KMS-11 (cell line): Measurements from ENCODE around the gene YIPF7.

Experiments used
- H2AFZ ChIP-seq: fragments of 200-600 bp; sonication (generic); 2 replicates; pipeline ENCODE4 v1.6.1; 2016; ENCODE audit warnings: antibody characterized with exemption, mixed run types, low read depth
- H3K27ac ChIP-seq: fragments of 200-600 bp; sonication (generic); 2 replicates; pipeline ENCODE4 v1.6.1; 2016; ENCODE audit warnings: mild to moderate bottlenecking, mixed run types
- H3K27me3 ChIP-seq: fragments of 200-600 bp; sonication (generic); 2 replicates; pipeline ENCODE4 v1.6.1; 2017; ENCODE audit warnings: mild to moderate bottlenecking, low read depth, mixed run types, moderate library complexity; ENCODE audit not compliant: insufficient read depth
- H3K36me3 ChIP-seq: fragments of 200-600 bp; sonication (generic); 2 replicates; pipeline ENCODE4 v1.6.1; 2017; ENCODE audit warnings: mild to moderate bottlenecking, mixed run types; ENCODE audit not compliant: insufficient read depth
- H3K4me1 ChIP-seq: fragments of 200-600 bp; sonication (generic); 2 replicates; pipeline ENCODE4 v1.6.1; 2016; ENCODE audit warnings: mild to moderate bottlenecking, low read depth, mixed run types; ENCODE audit not compliant: poor library complexity, severe bottlenecking
- H3K4me2 ChIP-seq: fragments of 200-600 bp; sonication (generic); 2 replicates; pipeline ENCODE4 v1.7.0; 2016; ENCODE audit warnings: mild to moderate bottlenecking, mixed run types
- H3K4me3 ChIP-seq: fragments of 200-600 bp; sonication (generic); IDR thresholded peaks from 2 replicates; pipeline ENCODE4 v1.6.1; 2017; ENCODE audit warnings: low read depth, low read length, mixed read lengths; ENCODE audit not compliant: insufficient read depth
- H3K79me2 ChIP-seq: fragments of 200-600 bp; sonication (generic); 2 replicates; pipeline ENCODE4 v1.6.1; 2016; ENCODE audit warnings: low read depth, mixed run types; ENCODE audit not compliant: insufficient read depth
- H3K9ac ChIP-seq: fragments of 200-600 bp; sonication (generic); 2 replicates; pipeline ENCODE4 v1.6.1; 2016; ENCODE audit warnings: mild to moderate bottlenecking, mixed run types
- H4K20me1 ChIP-seq: fragments of 200-600 bp; sonication (generic); 2 replicates; pipeline ENCODE4 v1.6.1; 2016; ENCODE audit warnings: mild to moderate bottlenecking, mixed run types; ENCODE audit not compliant: insufficient read depth
- TF ChIP-seq, protein P1 (sequence below): fragments of 200-600 bp; sonication (generic); conservative IDR thresholded peaks from 2 replicates; pipeline ENCODE4 v1.6.1; 2017; ENCODE audit warnings: low read depth, mild to moderate bottlenecking, antibody characterized with exemption, low read length, moderate library complexity, mixed read lengths

YIPF7 gene

DNA sequence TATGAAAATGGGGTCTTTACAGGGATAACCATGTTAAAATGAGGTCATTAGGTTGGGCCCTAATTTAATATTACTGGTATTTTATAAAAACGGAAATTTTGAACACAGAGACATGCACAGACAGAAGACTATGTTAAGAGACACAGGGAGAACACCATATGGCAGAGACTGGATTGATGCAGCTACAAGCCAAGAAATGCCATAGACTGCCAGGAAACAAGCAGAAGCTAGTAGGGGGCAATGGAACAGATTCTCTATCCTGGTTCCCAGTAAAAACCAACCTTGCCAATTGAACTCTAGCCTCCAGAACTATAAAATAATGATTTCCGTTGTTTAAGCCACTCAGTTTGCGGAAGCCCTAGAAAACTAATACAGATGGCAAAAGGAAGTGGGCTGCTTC lies 20.2 kb upstream of the YIPF7 start:
- no peak overlapping the region for H3K4me3 ChIP-seq
- no peaks in the 10 kb centered on the region for H3K79me2 ChIP-seq
- TF ChIP-seq, protein P1, sequence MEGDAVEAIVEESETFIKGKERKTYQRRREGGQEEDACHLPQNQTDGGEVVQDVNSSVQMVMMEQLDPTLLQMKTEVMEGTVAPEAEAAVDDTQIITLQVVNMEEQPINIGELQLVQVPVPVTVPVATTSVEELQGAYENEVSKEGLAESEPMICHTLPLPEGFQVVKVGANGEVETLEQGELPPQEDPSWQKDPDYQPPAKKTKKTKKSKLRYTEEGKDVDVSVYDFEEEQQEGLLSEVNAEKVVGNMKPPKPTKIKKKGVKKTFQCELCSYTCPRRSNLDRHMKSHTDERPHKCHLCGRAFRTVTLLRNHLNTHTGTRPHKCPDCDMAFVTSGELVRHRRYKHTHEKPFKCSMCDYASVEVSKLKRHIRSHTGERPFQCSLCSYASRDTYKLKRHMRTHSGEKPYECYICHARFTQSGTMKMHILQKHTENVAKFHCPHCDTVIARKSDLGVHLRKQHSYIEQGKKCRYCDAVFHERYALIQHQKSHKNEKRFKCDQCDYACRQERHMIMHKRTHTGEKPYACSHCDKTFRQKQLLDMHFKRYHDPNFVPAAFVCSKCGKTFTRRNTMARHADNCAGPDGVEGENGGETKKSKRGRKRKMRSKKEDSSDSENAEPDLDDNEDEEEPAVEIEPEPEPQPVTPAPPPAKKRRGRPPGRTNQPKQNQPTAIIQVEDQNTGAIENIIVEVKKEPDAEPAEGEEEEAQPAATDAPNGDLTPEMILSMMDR, result no peak
- H3K27me3 ChIP-seq, result no peaks in the 10 kb centered on the region
- no peaks in the 10 kb centered on the region for H3K36me3 ChIP-seq
- no peaks in the 10 kb centered on the region for H3K4me1 ChIP-seq
- H4K20me1 ChIP-seq, result no peaks in the 10 kb centered on the region
- no peak overlapping the region for H3K27ac ChIP-seq
- no peak overlapping the region for H3K4me2 ChIP-seq
- H2AFZ ChIP-seq, result no peak overlapping the region
- H3K9ac ChIP-seq, result no peak overlapping the region

DNA sequence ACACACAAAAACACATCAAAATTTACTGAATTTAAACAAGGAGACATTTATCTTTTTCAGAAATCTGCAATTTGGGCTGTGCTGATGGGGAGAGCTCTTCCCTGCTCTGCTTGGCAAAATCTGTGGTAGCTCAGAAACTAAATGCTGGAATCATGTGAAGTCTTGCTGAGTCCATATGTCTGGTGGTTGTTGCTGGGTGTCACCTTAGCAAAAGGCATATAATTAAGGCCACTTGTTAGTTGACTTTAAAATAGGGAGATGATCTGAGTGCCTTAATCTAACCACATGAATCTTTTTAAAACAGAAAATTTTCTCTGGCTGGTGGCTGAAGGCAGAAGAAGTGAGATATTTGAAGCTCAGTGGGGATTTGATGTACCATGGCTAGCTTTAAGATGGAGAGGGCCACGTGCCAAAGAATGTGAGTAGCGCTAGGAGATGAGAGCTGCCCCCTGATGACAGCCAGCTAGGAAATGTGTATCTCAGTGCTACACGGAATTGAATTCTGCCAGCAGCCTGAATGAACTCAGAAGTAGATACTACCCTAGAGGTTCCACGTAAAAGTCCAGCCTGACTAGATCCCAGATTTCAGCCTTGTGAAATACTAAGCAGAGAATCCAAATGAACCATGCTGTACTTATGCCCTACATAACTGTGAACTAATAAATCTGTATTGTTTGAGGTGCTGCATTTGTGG lies 19.2 kb upstream of the YIPF7 start:
- H3K9ac ChIP-seq, result no peak overlapping the region
- H3K4me2 ChIP-seq, result no peak overlapping the region
- no peaks in the 10 kb centered on the region for H3K79me2 ChIP-seq
- no peaks in the 10 kb centered on the region for H3K4me1 ChIP-seq
- no peak overlapping the region for H3K4me3 ChIP-seq
- no peaks in the 10 kb centered on the region for H4K20me1 ChIP-seq
- TF ChIP-seq, protein P1, result no peak
- no peak overlapping the region for H2AFZ ChIP-seq
- H3K27ac ChIP-seq, result no peak overlapping the region
- no peaks in the 10 kb centered on the region for H3K36me3 ChIP-seq
- no peaks in the 10 kb centered on the region for H3K27me3 ChIP-seq

DNA sequence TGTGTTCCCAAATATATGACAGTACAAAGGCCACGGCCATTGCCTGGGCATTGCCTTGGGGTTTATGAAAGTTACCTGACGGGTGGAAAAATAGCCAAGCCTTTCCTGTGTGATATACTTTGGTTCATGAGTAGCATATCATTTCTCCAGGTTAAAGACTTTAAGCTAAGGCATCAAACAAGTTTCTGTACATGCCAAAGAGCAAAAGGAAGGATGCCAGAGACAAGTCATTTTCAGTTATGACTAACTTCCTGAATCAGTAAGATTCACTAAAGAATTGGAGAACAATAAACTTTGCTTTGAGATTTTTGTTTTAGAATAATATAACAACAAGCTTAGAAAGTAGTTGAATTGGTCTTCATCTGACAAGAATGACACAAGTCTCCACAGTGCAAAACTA lies 17.1 kb upstream of the YIPF7 start:
- Histone ChIP-seq H3K27me3 (no peaks in the 10 kb centered on the region), H3K4me1 (no peaks in the 10 kb centered on the region), H3K9ac (no peak overlapping the region), H3K27ac (no peak overlapping the region), H3K4me3 (no peak overlapping the region), H4K20me1 (no peaks in the 10 kb centered on the region), H3K36me3 (no peaks in the 10 kb centered on the region), H2AFZ (no peak overlapping the region), H3K4me2 (no peak overlapping the region), H3K79me2 (no peaks in the 10 kb centered on the region)
- TF ChIP-seq, protein P1, result no peak

DNA sequence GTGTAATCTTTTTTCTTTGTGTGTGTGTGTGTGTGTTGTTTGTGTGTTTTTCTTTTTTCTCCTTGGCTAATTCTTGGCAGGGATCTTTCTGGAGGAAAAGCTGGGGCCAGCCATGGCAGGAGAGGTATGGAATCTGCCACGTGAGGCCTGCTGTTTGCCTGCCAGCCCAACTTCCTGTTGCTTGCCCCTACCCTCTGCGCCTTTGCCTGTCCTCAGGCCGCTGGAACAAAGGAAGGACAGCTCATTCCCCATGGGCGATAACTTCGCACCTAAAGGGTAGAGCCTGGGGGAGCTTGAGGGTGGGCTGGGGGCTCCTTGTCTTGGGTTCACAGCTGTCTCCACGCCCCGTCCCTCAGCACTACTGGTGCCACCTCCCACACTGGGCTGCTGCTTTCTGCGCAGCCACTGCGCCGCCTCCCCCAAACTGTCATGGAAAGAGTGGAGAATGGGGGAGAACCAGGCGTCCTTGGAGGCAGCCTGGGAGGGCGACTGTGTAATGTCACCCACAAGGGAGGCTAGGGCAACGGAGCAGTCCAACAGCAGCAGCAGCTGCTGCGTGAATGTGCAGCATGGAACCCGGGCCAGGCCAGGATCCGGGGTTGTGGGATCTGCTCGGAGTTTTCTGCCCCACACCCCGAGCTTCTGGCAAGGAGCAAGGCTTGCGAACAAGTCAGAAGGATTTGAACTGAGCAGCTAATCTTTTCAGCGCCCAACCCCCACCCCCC lies 12.3 kb upstream of the YIPF7 start:
- H2AFZ ChIP-seq, result no peak overlapping the region
- H3K4me3 ChIP-seq, result no peak overlapping the region
- TF ChIP-seq, protein P1, result no peak
- H3K79me2 ChIP-seq, result no peaks in the 10 kb centered on the region
- H3K9ac ChIP-seq, result no peak overlapping the region
- no peaks in the 10 kb centered on the region for H3K36me3 ChIP-seq
- H3K4me1 ChIP-seq, result no peaks in the 10 kb centered on the region
- no peak overlapping the region for H3K27ac ChIP-seq
- no peak overlapping the region for H3K4me2 ChIP-seq
- no peaks in the 10 kb centered on the region for H3K27me3 ChIP-seq
- H4K20me1 ChIP-seq, result no peaks in the 10 kb centered on the region
